GM18508 (cell line): ENCODE data around the gene CLDN7.
A peak's percentile ranks its signal among the peaks of the same experiment; 100 is the strongest.
"Not testable (repeated sequence)": the region's sequence is repeated elsewhere in the genome, so short reads cannot be mapped to it uniquely, and the experiment has no call there.

Experiments used
- ATAC-seq: cut with Tn5 transposase; IDR thresholded peaks from one replicate; pipeline ENCODE4 v1.9.1; 2021; ENCODE audit warnings: moderate number of reproducible peaks; ENCODE audit not compliant: insufficient read depth, unreplicated experiment

The CLDN7 gene

DNA sequence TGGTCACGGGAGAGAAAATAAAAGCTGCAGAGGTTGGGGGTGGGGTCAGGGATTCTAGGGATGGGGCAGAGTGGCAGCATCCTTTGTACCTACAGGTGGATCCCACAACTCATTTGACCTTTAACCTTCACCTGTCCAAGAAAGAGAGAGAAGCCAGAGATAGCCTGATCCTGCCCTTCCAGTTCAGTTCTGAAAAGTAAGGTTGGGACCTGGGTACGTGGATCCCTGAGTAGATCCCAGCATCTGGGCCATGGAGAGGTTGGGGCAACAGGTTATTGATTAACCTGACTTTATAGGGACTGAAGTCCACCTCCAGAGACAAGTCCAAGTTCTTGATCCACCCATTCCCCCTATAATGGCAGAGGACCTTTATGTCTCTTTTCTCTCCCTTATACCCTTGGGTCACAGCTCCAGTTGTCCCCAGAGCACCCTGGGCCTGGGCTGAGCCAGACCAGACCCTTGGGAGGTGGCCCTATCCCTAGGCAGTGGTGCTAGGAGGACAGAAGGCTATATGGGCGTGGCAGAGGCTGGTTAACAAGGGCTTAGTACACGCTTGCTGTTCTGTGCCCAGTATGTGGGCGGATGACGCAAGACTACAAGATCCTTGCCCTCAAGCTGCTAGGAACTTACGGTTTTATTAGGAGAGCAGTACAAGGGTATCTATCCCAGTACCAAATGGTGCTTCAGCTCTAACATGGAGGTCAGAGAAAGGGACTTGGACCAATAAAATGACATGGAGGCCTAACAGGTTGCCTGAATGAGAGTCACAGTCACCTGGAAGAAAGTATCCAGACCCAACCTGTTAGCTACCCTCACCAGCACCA, 3.3 kb downstream of the CLDN7 start:
- ATAC-seq: no peak

DNA sequence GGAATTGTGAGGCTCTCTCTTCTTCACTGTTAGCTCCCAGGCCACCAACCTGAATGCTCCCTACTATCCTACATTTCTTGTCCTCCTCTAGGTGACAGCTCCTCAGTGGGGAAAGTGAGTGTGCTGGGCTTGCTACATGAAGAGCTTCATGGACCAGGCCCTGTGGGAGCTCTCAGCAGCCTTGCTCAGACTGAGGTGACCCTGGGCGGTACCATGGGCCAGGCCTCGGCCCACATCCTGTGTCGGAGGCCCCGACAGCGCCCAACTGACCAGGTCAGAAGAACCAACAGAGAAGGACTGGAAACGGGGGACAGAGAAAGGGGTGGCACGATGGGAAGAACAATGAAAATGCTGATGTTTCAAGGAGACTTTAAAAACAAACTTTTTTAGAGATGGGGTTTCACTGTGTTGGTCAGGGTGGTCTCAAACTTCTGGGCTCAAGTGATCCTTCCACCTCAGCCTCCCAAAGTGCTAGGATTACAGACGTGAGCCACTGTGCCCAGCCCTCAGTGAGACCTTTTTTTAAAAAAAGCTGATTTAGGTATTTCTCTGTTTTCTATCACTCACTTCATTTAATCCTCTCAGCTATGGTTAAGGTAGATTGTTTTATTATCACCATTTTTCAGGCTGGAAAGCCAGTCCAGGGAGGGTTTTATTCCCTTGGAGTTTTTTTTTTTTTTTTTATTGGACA, 5.4 kb downstream of the CLDN7 start:
- ATAC-seq: no peak

DNA sequence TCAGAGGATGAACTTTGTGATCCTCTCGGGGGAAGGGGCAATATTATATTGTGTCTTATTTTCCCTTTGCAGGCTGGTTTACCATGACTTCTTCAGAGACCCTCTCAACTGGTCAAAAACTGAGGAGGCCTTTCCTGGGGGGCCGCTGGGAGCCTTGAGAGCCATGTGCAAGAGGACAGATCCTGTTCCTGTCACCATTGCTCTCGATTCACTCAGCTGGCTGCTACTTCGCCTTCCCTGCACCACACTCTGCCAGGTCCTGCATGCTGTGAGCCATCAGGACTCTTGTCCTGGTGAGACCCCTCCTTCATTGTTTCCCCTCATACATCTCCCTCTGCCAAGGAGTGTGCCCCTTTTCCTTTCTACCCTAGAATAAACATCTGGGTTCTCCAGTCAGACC, 7.8 kb downstream of the CLDN7 start:
- no peak for ATAC-seq

DNA sequence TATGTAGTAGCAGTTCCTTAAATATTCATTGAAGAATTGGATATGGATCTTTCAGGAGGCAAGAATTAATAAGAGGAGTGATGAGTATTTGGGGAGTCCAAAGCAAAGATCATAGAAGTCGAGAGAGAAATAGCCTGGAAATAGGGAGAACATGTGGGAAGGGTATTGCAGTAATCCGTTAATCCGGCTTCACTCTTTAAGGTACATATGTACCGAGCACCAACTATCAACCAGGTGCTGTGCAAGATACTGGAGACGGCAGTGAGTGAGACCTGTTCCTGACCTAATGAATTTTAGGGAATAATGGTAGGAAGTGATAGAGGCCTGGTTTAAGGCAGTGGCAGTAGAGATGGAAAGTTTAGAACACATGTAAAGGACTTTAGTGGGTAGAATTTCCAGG, 9.2 kb downstream of the CLDN7 start:
- ATAC-seq: no peak

DNA sequence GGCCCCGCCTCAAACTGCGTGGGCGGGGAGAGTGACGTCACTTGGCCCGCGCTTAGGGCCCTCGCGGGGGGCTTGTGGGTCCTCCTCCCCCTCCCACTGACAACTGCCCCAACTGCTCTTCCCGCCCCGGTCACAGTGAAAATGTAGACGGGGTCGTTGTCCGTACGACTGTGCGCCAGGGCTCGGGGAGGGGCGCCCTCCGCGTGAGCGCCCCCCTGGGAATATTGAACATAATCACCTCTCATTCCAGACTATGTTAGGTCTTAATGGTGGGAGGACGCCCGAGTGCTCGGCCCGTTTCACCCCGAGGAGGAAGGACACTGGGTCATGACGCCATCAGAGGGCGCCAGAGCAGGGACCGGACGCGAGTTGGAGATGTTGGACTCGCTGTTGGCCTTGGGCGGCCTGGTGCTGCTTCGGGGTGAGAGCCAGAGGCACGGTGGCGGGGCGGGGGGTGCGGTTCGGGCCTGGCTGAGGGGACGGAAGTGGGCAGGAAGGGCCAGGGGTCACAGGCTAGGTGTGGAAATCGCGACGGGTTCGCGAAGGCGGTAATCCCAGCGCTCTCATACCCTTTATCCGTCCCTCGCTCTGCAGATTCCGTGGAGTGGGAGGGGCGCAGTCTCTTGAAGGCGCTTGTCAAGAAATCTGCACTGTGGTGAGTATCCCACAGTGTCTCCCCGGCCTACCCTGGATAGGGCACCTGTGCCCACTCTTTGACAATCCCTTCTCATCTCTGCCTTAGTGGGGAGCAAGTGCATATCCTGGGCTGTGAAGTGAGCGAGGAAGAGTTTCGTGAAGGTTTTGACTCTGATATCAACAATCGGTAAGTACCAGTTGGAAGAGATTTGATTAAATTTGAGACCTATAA, 9.9 kb downstream of the CLDN7 start, which contains the start of gene ELP5:
ELP5 (plus strand) TSS at position 40 of the 868 bp plus-strand sequence; CDS start at position 376, 336 bp downstream.
- ATAC-seq: peak; percentile 30

DNA sequence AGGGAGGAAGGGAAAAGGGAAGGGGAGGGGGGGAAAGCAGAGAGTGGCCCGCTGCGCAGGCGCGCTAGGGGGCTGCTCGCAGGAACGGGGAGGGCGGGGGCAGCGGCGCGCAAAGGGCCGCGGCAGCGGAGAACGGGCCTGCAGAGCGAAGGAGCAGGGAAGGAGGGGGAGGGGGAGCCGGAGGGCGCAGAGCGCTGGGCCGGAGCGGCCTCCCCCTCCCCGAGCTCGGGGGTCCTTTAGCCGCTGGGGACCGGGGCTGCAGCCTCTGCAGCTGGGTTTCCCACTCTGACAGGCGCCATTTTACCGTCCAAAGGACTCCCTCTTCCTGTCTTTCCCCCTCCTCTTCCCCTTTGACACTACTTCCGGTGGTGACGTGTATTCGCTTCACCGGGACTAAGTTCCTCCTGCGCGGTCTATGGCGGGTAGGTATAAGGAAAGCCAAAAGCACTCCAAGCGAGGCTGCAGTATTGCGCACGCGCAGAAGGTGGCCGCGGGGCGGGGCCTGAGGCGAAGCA, 10.6 kb downstream of the CLDN7 start, which contains the start of gene CTDNEP1:
CTDNEP1 (minus strand) TSS at position 74 of the 515 bp plus-strand sequence. CDS start 438 bp downstream, outside the sequence.
- peak; percentile 63 for ATAC-seq

DNA sequence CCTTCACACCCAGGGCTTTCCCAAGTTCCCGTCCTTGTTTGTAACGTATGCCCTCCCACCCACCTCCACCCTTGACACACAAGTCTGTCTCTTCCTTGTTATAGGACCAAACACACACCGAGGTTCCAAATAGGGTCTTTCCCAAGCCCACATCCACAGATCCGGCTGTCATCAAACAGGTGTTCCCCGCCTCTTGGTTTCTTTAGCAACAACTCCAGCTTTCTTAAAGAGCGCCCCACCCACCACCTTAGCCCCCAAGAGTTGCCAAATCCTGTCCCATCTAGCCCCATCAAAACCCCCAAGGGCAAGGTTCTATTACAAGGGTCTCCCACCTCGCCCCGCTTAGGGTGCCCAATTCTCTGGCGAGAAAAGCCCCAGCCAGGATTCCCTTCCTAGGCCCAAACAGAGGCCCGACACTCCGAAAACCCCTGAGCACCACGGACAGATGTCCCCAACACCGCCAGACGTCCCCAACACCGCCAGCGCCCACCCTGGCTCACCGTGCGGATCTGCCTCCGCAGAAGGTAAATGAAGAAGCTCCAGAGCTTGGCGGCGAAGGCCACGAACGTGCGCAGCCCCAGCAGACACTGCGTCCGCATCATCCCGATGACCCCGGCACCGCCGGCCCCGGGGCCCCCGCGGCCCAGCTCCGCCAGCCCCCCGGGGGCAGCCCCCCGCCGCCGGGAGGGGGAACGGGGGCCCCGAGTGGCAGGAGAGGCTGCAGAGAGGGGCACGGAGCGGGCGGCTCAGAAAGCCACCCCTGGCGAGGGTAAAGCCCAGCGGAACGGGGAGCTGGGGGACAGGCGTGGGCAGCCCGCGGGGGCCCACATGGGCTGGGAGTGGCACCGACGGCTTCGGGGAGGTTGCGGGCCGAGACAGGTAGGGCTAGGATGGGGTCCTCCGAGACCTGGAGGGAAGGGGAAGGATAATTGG, 11.3 kb downstream of the CLDN7 start:
- ATAC-seq: no peak

DNA sequence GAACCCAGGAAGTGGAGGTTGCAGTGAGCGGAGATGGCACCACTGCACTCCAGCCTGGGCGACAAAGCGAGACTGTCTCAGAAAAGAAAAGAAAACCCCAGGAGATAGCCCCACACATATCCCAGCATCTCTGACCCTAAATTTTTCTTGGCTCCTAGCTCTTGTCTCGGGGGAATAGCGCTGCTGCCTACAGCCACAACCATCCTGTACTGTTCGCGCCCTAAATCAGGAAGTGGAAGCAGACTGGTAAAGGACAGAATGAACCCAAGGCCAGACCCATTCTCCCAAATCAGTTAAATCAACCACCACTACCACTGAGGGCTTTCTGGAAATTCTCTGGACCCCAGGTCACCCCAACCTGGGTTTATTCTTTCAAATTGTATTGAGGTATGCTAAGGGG, 12.4 kb downstream of the CLDN7 start:
- no peak for ATAC-seq

DNA sequence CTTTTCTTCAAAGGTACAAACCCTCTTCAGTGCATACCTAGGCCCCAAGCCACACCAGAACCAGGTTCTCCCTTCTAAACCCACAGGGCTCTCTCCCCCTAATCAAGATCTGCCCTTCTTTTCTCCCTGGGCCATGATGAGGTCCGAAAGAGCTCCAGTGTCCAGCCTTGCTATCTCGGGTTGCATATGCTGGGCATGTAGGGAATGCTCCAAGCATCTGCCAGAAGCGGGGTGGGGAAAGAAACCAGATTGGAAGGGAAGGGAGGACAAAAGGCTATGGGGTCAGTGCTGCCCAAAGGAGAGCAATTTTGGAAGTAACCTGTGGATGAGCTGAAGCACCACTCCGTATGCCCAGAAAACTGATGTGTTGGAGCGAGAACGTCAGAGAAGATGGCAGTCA, 13.1 kb downstream of the CLDN7 start:
- no peak for ATAC-seq

DNA sequence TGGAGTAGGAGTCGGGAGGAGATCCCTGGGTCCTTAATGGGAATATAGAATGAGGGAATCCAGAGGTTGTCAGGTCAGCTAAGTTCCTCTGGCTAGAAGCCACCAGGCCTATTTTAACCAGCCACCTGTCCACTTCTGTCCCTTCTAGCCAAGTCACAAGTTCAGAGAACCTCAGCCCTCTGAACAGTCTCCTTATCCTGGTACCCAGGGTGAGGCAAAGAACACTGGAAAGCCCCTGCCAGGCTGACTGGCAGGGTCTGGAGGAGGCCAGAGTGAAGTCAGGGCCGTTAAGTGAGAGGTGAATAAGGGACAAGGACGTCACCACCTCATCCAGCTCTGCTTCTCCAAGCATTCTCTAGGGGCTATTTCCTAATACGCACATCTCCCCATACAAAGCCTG, 13.5 kb downstream of the CLDN7 start:
- ATAC-seq: no peak

DNA sequence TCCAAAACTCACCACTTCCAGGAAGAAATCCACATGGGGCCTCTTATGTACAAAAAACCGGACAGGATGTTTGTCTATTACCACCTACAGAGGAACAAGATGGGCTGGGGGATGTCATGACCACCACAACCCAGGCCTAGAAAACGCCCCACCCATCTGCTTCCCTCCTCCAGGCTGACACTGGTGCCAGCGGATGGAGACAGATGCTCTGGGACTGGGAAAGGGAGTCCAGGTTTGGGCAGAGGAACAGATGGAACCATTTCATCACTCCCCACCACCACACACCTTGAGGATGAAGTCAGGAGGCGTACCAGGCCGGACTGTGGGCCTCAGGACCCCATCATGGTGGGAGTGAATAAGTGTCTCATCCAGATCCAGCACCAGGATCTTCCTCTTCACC, 15.5 kb downstream of the CLDN7 start:
- no peak for ATAC-seq

DNA sequence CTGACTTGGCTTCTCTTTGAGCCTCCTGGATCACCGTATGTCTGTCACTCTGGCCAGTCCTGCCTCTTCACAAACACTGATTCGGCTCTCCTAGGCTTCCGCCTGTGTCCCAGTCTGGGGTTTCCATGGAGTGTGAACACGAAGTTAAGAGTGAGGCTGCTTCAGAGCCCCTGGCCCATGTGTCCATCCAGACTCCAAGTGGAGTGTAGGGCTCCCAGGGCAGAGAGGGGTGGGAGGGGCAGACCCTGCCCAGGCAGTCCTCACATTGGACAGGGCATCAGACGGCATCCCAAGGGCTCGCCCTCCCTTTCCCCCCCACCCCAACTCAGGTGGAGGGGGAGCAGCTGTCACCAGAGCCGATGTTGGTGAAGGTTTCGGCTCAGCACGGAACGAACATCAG, 18.4 kb downstream of the CLDN7 start:
- not testable (repeated sequence) for ATAC-seq

DNA sequence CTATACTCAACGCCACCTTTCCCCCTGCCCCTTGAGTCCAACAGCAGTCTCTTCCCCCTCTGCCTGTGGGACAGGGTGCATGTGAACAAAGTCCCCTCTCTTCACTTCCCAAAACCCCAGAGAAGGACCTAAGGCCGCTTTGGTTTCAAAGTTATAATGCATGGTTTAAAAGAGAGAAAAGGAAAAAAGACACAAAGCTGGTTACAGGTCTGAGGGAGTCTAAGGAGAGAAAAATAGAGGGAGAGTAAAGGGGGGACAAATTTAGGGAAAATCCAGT, 18.9 kb downstream of the CLDN7 start:
- no peak for ATAC-seq

DNA sequence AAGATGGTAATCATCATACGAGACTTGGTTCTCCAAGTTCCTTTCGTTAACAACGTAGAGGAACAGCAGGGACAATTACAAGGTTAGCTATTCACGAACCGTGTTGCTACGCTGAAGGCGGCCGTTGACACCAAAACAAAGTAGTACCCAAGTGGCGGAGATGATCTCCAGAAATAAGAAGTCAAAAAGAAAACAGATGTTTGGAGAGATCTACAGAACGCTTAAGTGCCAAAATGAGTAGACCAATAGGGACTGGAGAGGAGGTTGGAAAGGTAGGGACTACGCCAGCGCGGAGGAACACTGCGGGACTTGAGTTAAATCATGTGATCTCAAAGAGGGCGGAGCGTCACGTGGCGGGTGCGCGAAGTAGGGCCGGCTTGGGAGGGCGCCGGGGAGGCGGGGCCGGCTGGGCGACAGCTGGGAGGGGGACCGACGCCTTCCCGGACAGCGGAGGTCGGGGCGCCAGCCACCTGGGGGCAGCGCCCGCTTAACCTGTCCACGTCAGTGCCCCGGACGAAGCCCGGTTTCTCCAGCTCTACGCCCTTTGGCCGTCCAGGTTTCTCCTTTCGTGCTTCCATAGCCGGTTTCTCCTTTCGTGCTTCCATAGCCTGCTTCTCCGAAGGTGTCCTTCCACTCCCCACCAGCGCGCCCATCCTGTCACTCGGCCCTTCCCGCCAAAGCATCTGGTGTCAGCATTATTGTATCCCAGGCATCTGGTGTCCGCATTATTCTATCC, 19.4 kb downstream of the CLDN7 start:
- peak; percentile 41 for ATAC-seq

DNA sequence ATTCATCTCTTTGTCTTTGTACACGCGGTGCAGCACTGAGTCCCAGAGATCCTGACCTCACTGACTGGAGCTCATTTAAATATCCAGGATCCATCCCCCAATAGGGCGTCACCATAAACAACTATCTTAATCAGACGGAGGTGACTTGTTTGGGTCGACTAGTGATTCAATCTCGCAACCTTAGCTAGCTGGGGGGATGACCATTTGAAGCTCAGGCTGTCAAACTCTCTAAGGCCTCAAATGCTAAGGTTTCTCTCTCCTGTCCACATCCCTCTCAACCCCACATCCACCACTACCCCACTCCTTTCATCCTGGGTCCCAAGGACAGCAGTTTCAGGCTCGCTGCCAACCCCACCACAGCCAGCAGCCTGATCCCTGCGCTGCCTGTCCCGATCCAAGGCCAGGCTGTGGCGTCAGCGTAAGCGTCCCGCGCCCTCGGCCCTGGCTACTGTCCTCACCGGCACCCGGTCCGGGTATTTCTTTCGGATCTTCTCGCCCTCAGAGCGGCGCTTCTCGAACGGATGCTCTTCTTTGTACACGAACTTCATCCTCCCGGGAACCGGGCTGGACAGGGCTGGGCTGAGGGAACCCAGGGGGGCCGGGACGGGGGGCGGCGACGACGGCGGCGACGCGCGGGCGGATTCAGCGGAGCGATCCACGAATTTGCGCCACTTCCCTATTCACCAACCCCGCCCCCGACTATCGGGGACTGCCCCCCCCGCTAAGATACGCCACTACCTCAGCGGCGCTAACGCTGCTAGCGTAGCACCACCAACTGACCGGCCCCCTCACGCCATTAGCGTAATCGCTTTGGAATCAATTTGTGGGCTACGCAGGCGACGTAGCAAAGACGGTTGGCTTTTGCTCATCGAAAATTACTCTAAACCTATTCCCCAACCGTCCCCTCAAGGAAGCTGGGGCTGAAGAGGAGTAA, 20.2 kb downstream of the CLDN7 start, which contains the start of gene GABARAP:
GABARAP (minus strand) TSS at position 667 of the 934 bp plus-strand sequence; CDS start at position 548, 119 bp downstream.
- peak; percentile 9 for ATAC-seq

DNA sequence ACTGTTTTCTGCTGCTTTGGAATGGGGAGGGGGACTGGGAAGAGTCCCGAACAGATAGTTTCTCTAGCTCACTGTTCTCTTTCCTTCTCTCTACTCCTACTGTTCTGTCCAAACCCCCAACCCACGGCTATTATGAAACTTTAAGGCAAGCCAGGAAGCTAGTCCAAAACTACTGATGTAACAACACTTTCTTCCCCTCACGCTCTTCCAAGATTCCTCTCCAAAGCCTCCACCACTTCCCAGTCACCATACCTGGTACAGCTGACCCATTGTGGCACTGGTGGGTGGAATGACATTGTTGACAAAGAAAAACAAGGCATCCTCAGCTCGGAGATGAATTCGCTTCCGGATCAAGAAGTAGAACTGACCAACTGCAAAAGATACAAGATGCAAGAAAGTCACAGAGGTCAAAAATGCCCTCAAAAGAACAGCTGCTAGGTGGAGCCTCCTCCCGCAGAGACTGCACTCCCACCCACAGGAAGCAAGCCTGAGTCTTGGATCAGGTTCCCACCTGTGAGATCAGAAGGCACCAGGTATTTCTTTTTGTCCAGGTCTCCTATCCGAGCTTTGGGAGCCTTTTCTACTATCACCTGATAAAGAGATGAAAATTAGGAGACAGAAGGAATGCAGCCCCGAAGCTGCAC, 21.1 kb downstream of the CLDN7 start:
- no peak for ATAC-seq

DNA sequence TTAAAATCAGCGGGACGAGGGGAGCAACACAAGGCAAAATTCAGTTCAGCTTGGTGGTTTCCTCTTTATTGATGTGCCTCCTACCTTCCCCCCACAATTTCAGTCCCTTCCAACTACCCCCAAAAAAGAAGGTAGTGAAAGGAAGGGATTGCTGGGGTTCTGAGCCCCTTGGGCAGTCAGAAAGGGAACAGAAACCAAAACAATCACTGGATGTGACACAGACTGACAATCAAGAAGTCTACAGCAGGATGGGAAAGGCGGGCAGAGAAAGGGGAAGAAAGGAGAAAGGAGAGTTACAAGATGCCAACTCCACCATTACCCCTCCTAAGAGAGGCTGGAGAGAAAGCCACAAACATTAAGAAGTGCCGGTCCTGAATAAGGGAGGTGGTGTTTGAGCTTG, 21.9 kb downstream of the CLDN7 start:
- no peak for ATAC-seq
